Measurements from ENCODE around the gene ADSS1. TPM values are rescaled to one million over a fixed set of nuclear protein-coding genes. Genes with fewer than 3 reads are reported as not detected.

ADSS1 gene
- total RNA-seq, 1 experiment from 2014 or later = 19.8 TPM

GRCh38 chr14:104697892-104698583 lies 26.0 kb upstream of the ADSS1 start:
- no peak for DNase-seq (ENCODE audit: extremely low read depth, low read depth)

DNA sequence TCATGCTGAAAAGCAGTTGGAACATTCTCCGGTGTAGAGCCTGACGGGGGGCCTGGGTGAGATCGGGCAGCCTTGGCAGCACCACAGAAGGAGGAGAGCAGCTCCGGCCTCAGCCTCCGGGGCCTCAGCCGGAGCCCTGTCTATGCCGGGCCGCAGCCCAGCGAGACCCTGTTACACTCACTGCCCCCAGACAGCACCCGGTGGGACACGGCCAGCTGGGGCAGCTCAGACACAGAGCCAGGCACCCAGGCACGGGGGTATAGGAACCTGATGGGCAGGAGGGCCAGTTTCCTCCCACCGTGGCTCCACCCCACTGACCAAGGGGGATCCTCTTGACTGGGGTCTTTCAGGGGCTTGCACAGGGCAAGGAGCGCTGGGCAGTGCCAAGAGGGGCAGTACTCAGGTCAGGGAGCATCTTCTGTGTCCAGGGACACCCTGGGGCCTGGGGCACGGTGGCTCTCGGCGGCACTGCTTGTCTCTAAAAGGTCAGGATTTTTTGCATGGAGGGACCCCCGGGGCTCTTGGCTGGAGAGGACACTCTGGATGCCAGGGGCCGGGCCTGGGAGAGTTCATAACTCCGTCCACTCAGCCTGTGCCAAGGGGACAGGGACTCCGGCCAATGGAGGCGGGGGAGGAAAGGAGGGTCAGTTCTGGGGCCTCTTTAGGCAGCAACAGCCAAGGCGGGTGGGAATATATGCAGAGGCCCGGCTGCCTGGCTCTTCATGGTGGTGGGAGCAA lies 25.2 kb upstream of the ADSS1 start:
- no peak for DNase-seq (ENCODE audit: extremely low read depth, low read depth)

DNA sequence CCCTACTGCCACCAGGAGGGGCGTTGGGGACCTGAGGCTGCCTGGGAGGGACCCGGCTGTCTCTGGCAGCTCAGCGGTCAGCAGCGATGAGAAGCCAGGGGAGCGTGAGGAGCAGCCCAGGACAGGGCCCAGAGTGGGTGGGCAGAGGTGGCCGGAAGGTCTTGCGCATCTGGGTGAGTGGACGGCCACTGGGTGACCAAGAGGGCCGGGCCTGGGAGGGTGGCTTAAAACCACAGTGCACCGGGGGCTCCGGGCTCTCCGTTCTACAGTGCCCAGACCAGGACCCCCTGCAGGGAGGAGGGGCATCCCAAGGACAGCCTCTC lies 24.6 kb upstream of the ADSS1 start:
- no peak for DNase-seq (ENCODE audit: extremely low read depth, low read depth)

DNA sequence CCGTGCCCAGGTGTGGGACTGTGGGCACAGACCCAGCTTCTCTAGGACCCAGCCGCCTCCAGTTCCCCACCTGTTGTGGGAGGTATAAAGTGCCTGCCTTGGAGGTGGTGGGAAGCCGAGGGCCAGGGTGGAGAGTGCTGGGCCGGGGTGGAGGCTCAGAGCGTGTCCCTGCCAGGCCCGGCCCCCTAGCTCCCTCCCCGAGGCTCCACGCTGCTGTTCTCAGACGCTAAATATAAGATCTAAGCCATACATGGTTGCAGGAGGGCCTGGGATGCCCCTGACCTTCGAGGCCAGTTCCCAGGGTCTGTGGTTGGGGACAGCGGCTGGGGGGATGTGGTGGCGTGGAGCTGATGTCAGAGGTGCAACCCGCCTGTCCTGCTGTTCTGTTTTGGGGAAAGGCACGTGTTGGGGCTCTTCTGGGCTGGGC lies 23.8 kb upstream of the ADSS1 start:
- no peak for DNase-seq (ENCODE audit: extremely low read depth, low read depth)

DNA sequence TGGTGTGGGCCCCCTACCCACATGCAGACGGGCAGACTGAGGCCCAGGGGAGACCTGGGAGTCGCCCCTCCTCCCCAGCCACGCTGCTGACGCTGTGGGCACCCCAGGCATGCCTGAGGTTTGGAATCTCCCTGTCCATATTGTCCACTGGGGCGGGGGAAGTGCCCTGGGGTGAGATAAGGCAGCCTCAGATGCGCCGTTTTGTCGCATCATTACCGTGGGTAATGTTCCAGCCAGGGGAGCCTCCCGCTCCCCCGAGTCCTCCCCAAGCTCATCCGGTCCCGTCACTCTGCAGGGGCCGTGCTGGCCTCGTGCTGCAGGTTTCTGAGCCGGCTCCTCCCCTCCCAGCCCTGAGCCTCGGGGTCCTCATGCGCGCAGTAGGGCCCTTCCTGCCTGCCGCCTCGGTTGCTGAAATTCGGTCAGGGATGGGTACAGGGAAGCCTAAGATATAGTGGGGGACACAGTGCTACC lies 23.2 kb upstream of the ADSS1 start:
- DNase-seq (ENCODE audit: extremely low read depth, low read depth) = no peak

DNA sequence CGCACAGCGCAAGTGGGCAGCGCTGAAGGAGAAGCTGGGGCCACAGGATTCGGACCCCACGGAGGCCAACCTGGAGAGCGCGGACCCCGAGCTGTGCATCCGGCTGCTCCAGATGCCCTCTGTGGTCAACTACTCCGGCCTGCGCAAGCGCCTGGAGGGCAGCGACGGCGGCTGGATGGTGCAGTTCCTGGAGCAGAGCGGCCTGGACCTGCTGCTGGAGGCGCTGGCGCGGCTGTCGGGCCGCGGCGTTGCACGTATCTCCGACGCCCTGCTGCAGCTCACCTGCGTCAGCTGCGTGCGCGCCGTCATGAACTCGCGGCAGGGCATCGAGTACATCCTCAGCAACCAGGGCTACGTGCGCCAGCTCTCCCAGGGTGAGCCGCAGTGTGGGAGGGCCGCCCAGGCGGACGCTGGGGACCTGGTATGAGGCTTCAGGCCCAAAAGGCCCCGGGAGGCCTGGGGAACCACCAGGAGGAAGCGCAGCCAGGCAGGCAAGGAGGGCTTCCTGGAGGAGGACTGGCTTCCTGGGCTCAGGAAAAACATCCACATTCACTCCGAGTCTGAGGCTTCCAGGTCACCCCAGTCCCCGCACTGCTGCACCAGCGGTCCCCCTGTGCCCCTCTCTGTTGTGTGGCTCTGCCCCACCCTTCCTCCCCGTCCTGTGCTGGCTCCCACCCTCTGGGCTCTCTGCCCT lies 22.5 kb upstream of the ADSS1 start:
- no peak for DNase-seq (ENCODE audit: extremely low read depth, low read depth)

- DNase-seq (ENCODE audit: extremely low read depth, low read depth) = no peak
Observed at GRCh38 chr14:104702106-104702505, 21.9 kb upstream of the ADSS1 start.

DNA sequence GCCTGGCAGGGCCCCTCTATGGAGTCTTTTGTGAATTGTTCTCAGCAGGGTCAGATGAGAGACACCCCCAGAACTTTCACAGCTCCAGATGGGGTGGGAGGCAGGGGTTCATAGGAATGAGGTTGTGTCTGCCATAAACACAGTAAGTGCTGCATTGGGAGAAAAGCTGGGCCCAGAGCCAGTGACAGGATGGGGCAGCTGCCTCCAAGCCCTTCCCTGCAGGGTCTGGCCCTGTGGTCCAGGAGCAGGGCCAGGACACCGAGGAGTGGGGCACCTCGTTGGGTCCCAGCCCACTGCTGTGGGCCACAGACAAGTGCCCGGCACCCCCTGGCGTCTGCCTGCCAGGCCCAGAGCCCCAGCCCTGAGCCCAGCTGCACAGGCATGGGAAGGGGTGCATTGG lies 21.4 kb upstream of the ADSS1 start:
- no peak for DNase-seq (ENCODE audit: extremely low read depth, low read depth)

- DNase-seq (ENCODE audit: extremely low read depth, low read depth) = no peak
Observed at GRCh38 chr14:104703269-104703668, 20.8 kb upstream of the ADSS1 start.

GRCh38 chr14:104704252-104704651 lies 19.8 kb upstream of the ADSS1 start:
- DNase-seq (ENCODE audit: extremely low read depth, low read depth) = no peak

DNA sequence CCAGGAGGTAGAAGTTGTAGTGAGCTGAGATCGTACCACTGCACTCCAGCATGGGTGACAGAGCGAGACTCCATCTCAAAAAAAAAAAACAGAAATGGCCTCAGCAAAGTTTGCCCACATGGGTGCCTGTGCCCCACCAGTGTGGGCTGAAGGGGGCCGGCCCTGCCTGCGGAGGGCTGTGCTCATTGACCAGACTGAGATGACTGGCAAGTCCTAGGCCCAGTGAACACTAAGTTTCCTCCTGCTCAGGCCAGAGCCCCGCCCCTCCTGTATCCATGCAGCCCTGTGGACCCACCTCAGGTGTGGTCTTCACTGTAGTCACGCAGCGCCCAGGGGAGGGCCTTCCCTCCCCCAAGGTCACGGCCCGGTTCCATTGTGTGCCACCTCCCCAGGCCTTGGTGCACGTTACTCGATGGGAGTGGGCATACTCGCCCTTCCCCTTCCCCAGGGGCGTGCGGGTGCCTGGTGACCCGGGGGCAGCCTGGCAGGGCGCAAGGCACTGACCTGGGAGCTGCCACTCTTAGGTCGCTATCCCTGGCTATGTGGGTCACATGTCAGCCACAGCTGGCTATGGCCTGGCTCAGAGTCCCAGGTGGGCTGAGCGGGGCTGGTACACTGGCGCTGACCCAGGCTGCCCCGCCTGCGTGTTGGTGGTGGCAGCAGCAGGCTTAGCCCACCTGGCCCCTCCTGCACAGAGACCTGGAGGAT lies 18.5 kb upstream of the ADSS1 start:
- DNase-seq (ENCODE audit: extremely low read depth, low read depth) = no peak

DNA sequence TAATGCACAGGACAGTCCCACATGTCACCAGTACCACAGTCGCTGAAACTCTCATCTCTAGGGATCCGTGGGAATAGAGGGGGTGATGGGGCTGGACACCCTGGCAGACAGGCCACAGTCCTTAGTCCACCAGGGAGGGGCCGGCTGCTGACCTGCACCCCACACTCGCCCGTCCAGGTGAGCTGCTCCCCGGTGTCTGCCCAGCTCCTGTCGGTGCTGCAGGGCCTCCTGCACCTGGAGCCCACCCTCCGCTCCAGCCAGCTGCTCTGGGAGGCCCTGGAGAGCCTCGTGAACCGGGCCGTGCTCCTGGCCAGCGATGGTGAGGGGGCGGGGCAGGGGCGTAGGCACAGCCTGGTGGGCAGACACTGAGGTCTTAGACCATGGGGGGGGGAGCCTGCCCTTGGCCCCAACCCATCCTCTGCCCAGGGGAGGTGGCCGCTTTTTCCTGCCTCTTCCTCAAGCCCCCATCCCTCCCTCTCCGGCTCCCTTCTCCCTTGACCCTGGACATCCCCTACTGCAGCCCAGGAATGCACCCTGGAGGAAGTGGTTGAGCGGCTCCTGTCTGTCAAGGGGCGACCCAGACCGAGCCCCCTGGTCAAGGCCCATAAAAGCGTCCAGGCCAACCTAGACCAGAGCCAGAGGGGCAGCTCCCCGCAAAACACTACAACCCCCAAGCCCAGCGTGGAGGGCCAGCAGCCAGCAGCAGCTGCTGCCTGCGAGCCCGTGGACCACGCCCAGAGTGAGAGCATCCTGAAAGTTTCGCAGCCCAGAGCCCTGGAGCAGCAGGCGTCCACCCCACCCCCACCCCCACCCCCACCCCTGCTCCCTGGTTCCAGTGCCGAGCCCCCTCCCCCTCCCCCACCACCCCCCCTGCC lies 17.1 kb upstream of the ADSS1 start:
- no peak for DNase-seq (ENCODE audit: extremely low read depth, low read depth)

GRCh38 chr14:104707608-104708595 lies 16.1 kb upstream of the ADSS1 start:
- no peak for DNase-seq (ENCODE audit: extremely low read depth, low read depth)

- DNase-seq (ENCODE audit: extremely low read depth, low read depth) = peak; percentile 75
Observed at GRCh38 chr14:104708606-104709268, 15.3 kb upstream of the ADSS1 start.

GRCh38 chr14:104709387-104710039 lies 14.5 kb upstream of the ADSS1 start:
- no peak for DNase-seq (ENCODE audit: extremely low read depth, low read depth)

DNA sequence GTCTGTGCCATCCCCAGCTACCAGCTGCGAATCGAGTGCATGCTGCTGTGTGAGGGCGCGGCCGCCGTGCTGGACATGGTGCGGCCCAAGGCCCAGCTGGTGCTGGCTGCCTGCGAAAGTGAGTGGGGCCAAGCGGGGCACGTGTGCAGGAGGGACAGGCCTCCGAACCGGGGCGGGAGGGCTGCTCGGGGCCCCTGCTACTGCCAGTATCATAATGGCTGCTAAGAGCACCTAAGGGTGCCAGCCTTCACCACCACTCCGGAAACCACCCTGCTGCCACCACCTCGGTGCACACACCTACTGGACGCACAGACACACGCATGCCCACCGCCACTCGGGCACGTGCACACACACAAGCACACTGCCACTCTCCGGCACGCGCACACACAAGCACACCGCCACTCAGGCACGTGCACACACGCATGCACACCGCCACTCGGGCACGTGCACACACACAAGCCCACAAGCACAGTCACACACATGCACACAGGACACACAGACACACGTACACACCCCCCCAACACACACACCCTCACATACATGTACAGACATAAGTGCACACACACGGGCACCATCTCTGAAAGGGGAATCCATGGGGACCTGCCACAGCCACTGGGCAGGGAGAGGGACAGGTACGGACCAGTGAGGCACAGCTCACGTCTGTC lies 13.8 kb upstream of the ADSS1 start:
- DNase-seq (ENCODE audit: extremely low read depth, low read depth) = no peak
